Left ventricle myocardium inferior (tissue), 1 donor: ENCODE results near the gene UNC5B. TPM values are rescaled to one million over a fixed set of nuclear protein-coding genes. Genes with fewer than 3 reads are reported as not detected.

Experiments used
- DNase-seq: peaks from one replicate; pipeline ENCODE4 v3.0.0-alpha.2; 2020
- H3K27ac ChIP-seq: fragments of 200-600 bp; replicated peaks from 2 replicates; pipeline ENCODE4 v1.8.0; 2021
- H3K27me3 ChIP-seq: fragments of 200-600 bp; 2 replicates; pipeline ENCODE4 v1.8.0; 2021; ENCODE audit warnings: low read depth
- H3K36me3 ChIP-seq: fragments of 200-600 bp; 2 replicates; pipeline ENCODE4 v1.8.0; 2021
- H3K4me1 ChIP-seq: fragments of 200-600 bp; 2 replicates; pipeline ENCODE4 v1.8.0; 2021
- H3K4me3 ChIP-seq: fragments of 200-600 bp; 2 replicates; pipeline ENCODE4 v1.8.0; 2021; ENCODE audit warnings: mild to moderate bottlenecking, moderate library complexity
- H3K9me3 ChIP-seq: fragments of 200-600 bp; replicated peaks from 2 replicates; pipeline ENCODE4 v1.8.0; 2021
- intact Hi-C: fragments of 100-400 bp; cut with micrococcal nuclease; formaldehyde crosslinking; loops from one replicate; pipeline ENCODE4 v1.11.0; 2022
- total RNA-seq: library from RNA; stranded (reverse); fragmentation: NEBNext Ultra II Directional; extraction: Animal tissue kit (Norgen Biotek cat#: 25700); gene quantifications from one replicate; pipeline ENCODE4 v1.2.1, GENCODE V29; 2021
- TF ChIP-seq, protein P1 (sequence below): fragments of 200-600 bp; IDR thresholded peaks from 2 replicates; pipeline ENCODE4 v1.8.0; 2021; ENCODE audit warnings: antibody characterized with exemption, mild to moderate bottlenecking, borderline replicate concordance
- donor health status: DM: no; HTN: yes; CAD: no; lungs with severe emphysema.

Gene UNC5B
- total RNA-seq, 1 donor from 2014 or later = 15.6 TPM

DNA sequence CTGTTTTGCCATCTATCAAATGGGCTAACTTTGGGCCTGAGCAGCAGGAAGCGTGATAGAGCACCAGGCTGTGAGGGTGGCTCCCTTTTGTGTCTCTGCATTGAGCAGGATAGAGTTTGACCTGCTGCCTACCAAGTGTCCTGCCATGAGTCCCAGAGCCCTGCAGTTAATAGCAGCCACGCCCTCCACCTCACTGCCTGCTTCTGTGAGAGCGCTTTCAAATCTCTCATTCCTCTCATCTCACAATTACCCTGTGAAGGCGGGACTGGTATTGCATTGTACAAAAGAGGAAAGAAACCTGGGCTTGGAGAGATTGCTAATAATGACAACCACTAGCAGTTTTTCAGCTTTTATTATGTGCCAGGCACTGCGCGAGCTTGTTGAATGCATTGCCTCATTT is 39.9 kb downstream of the UNC5B start:
- DNase-seq = no peak
- Histone ChIP-seq H3K27ac (no peak overlapping the region), H3K4me1 (peaks cover 98% of the 10 kb centered on the region)

DNA sequence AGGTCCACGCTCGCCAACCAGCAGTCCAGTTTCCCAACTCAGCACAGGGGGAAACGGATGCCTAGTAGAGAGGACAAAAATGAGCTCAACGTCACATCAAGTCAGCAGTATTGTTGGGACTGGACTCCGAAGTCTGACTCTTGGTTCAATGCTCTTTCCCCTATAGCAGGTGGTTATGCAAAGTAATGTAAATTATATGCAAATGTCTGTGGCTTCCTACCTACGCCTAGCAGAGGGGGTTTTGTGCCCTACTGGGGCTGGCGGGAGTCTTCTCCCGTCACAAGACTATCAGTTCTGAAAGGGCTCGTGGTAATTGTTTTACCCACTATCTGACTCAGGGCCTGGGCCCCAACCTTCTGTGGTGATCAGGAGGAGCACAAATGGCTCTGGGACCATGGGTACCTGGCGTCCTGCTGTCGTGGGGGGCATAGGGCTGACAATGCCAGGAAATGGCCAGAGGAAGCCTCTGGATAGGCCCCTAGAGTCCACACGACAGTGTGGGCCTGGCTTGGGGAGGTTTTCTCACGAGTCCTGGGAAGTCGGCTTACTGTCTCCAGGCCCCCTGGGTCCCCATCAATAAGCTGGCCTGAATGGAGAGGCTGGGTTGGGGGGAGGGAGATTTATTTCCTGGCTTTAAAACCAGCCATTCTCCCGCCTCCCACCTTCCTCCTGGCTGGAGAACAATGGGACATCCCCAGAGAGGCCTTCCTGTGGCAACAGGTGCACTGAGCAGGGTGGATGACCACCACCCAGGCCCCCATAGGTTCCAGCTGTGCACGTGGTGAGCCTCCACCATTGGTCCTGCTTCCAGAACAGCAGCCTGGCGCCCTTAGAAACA is 41.8 kb downstream of the UNC5B start:
- intact Hi-C loops = no loop called here
- H3K9me3 ChIP-seq = no peaks in the 10 kb centered on the region
- H3K27ac ChIP-seq = peak overlapping the region; percentile 52
- no peak overlapping the region for H3K4me3 ChIP-seq
- H3K4me1 ChIP-seq = peaks cover 94% of the 10 kb centered on the region
- TF ChIP-seq, protein P1, sequence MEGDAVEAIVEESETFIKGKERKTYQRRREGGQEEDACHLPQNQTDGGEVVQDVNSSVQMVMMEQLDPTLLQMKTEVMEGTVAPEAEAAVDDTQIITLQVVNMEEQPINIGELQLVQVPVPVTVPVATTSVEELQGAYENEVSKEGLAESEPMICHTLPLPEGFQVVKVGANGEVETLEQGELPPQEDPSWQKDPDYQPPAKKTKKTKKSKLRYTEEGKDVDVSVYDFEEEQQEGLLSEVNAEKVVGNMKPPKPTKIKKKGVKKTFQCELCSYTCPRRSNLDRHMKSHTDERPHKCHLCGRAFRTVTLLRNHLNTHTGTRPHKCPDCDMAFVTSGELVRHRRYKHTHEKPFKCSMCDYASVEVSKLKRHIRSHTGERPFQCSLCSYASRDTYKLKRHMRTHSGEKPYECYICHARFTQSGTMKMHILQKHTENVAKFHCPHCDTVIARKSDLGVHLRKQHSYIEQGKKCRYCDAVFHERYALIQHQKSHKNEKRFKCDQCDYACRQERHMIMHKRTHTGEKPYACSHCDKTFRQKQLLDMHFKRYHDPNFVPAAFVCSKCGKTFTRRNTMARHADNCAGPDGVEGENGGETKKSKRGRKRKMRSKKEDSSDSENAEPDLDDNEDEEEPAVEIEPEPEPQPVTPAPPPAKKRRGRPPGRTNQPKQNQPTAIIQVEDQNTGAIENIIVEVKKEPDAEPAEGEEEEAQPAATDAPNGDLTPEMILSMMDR = no peak
- no peaks in the 10 kb centered on the region for H3K36me3 ChIP-seq
- no peak for DNase-seq
- no peaks in the 10 kb centered on the region for H3K27me3 ChIP-seq

More for the DNA sequence above, 39.9 kb downstream of the UNC5B start:
- H3K9me3 ChIP-seq = no peaks in the 10 kb centered on the region
- H3K4me3 ChIP-seq = no peak overlapping the region
- TF ChIP-seq, protein P1 = no peak
- intact Hi-C loops = no loop called here
- H3K27me3 ChIP-seq = no peaks in the 10 kb centered on the region
- no peaks in the 10 kb centered on the region for H3K36me3 ChIP-seq

DNA sequence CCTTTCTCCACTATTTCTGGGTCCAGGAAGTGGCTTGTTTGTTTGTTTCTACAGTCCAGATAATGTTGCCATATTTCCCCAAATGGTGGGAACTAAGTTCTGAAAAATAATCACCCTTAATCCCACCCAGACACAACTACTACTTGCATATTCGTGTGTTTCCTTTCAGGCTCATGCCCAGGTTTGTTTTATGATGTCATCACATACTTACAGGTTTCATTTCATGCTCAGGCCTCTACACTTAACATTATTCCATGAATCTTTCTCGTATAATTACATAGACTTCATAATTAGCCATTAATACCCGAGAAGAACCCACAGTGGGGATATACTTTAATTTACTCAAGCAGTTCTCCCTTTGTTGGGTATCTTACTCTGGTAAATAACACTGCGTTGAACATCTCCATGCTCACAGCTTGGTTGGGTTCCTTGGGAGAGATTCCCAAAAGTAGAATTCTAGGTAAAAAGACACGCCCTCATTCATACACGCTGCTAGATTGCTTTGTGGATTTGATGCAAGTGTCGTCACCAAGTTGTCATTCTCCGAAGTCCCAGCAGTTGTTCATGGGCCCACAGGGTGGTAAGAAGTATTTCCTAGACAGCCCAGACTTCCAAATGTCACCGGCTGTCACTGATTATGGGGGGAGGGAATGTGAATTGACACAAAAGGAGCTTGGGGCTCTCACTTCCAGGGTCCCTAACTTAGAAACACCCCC is 42.6 kb downstream of the UNC5B start:
- Histone ChIP-seq H3K9me3 (no peaks in the 10 kb centered on the region), H3K27me3 (no peaks in the 10 kb centered on the region), H3K4me1 (peaks cover 94% of the 10 kb centered on the region), H3K27ac (peak overlapping the region; percentile 59), H3K36me3 (no peaks in the 10 kb centered on the region), H3K4me3 (no peak overlapping the region)
- intact Hi-C loops = no loop called here
- DNase-seq = no peak
- TF ChIP-seq, protein P1 = no peak

DNA sequence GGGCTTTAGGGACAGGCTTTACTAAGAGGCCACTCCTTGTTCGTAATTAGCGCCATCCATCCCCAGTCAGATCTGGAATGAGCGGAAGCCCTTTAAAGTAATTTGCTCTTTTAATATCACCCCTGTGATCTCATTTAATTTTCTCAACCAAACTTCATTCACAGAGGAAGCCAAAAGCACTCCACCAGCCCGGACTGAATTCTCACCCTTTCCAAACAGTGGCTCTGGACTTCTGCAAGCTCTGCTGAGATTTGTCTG is 43.1 kb downstream of the UNC5B start:
- H3K4me1 ChIP-seq = peaks cover 94% of the 10 kb centered on the region
- H3K36me3 ChIP-seq = no peaks in the 10 kb centered on the region
- no peak for DNase-seq
- H3K9me3 ChIP-seq = no peaks in the 10 kb centered on the region
- TF ChIP-seq, protein P1 = no peak
- H3K4me3 ChIP-seq = no peak overlapping the region
- intact Hi-C loops = no loop called here
- no peaks in the 10 kb centered on the region for H3K27me3 ChIP-seq
- H3K27ac ChIP-seq = peak overlapping the region; percentile 59

DNA sequence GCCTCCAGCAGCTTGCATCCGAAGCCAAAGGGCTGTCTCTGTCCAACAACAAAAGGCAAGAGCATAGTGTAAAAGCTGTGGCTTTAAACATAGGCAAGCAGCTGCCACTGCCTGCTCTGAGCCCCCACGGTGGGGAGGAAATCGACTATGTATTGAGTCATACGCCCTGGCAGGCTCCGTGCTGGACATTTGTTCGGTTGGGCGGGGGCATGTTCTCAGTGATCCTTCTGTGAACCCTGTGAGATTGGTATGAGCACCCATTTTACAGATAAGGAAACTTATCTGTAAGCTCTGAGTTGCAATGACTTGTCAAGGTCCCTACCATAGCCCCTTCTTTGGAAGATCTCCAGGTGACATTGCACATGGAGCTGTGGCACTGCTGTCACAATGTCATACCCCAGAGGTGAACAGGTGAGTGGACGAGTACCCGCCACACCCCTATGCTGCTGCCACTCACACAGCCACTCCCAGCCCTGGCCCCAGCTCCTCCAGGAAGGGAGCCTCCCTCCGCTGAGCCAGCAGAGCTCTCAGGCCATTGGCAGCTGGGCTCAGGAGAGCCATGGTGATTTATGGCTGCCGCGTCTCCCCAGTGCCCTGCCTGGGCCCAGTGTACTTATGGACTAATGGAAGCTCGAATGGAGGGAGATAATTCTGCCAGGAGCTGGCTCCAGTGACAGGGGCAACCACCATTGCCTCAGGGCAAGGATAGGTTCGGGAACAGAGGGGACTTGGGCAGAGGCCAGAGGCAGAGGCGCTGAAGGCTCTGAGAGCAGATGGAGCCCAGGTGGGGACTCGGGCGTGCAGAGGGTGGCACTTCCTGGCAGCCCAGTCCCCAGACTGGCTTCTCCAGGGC is 43.7 kb downstream of the UNC5B start:
- H3K4me3 ChIP-seq = no peak overlapping the region
- H3K9me3 ChIP-seq = no peaks in the 10 kb centered on the region
- TF ChIP-seq, protein P1 = no peak
- H3K27me3 ChIP-seq = no peaks in the 10 kb centered on the region
- DNase-seq = peak; percentile 70
- H3K4me1 ChIP-seq = peaks cover 94% of the 10 kb centered on the region
- H3K36me3 ChIP-seq = no peaks in the 10 kb centered on the region
- peak overlapping the region; percentile 59 for H3K27ac ChIP-seq
- intact Hi-C loops = no loop called here
